ENCODE results near the gene LANCL3.

Gene LANCL3

GRCh38 chrX:37685381-37686359, 114.2 kb downstream of the LANCL3 start, which contains the start of gene XK:
XK (plus strand) TSS chrX:37685791; CDS start chrX:37685962, 171 bp downstream.
- peak; percentile 32 for DNase-seq

GRCh38 chrX:37686369-37686995, 115.0 kb downstream of the LANCL3 start:
- DNase-seq = no peak

- no peak for DNase-seq
Measured at GRCh38 chrX:37686996-37687395, 115.5 kb downstream of the LANCL3 start.

- DNase-seq = no peak
Measured at GRCh38 chrX:37690119-37690518, 118.7 kb downstream of the LANCL3 start.

- no peak for DNase-seq
Measured at GRCh38 chrX:37692918-37693317, 121.5 kb downstream of the LANCL3 start.

GRCh38 chrX:37697169-37697760, 125.8 kb downstream of the LANCL3 start:
- no peak for DNase-seq

- peak; percentile 1 for DNase-seq
Measured at GRCh38 chrX:37701588-37701987, 130.1 kb downstream of the LANCL3 start.

GRCh38 chrX:37711991-37712390, 140.5 kb downstream of the LANCL3 start:
- DNase-seq = no peak

GRCh38 chrX:37712458-37712857, 141.0 kb downstream of the LANCL3 start:
- DNase-seq = no peak

- no peak for DNase-seq
Measured at GRCh38 chrX:37714479-37714878, 143.0 kb downstream of the LANCL3 start.

GRCh38 chrX:37716602-37717001, 145.1 kb downstream of the LANCL3 start:
- DNase-seq = no peak

GRCh38 chrX:37717708-37718107, 146.2 kb downstream of the LANCL3 start:
- DNase-seq = no peak

- DNase-seq = no peak
Measured at GRCh38 chrX:37722595-37722994, 151.1 kb downstream of the LANCL3 start.

- no peak for DNase-seq
Measured at GRCh38 chrX:37726346-37726745, 154.9 kb downstream of the LANCL3 start.

All from NCI-H2171 (cell line).